DND-41 (cell line): ENCODE data around the gene CDCA3.

Source experiments
- ATAC-seq: fragments of 200-7000 bp; cut with Tn5 transposase; 3 replicates; pipeline ENCODE4 v1.9.1; 2021; ENCODE audit warnings: low read depth; ENCODE audit not compliant: insufficient read depth
- DNase-seq: peaks from one replicate; pipeline ENCODE4 v3.0.0-alpha.2; 2020
- H2AFZ ChIP-seq: 2 replicates; pipeline ENCODE4 v1.6.0; 2012; ENCODE audit warnings: low read depth, low read length
- H3K27ac ChIP-seq: 2 replicates; pipeline ENCODE4 v1.5.1; 2012; ENCODE audit warnings: low read length, inconsistent platforms
- H3K27me3 ChIP-seq: fragments of 200-600 bp; sonication (generic); 2 replicates; pipeline ENCODE4 v1.6.0; 2012; ENCODE audit warnings: low read length, mild to moderate bottlenecking, inconsistent platforms; ENCODE audit not compliant: insufficient read depth, poor library complexity
- H3K36me3 ChIP-seq: 2 replicates; pipeline ENCODE4 v1.5.1; 2012; ENCODE audit warnings: low read length, inconsistent platforms; ENCODE audit not compliant: insufficient read depth
- H3K4me1 ChIP-seq: 2 replicates; pipeline ENCODE4 v1.5.1; 2012; ENCODE audit warnings: mild to moderate bottlenecking, low read length; ENCODE audit not compliant: insufficient read depth
- H3K4me2 ChIP-seq: 2 replicates; pipeline ENCODE4 v1.6.0; 2012; ENCODE audit warnings: mild to moderate bottlenecking, moderate library complexity, low read length, inconsistent platforms; ENCODE audit not compliant: insufficient read depth
- H3K4me3 ChIP-seq, 2 experiments: fragments of 200-600 bp in 1 of 2; shearing (Covaris generic) in 1 of 2; 2 replicates each; pipeline ENCODE4 v1.5.1; 2012 to 2016; ENCODE audit warnings: inconsistent platforms in 2 of 2, low read length in 2 of 2, mild to moderate bottlenecking in 2 of 2, low read depth in 1 of 2, moderate library complexity in 1 of 2
- H3K79me2 ChIP-seq: 2 replicates; pipeline ENCODE4 v1.6.0; 2012; ENCODE audit warnings: low read length, inconsistent platforms; ENCODE audit not compliant: insufficient read depth
- H3K9ac ChIP-seq: 2 replicates; pipeline ENCODE4 v1.6.0; 2012; ENCODE audit warnings: low read depth, mild to moderate bottlenecking, inconsistent platforms, low read length, moderate library complexity
- H3K9me3 ChIP-seq: 2 replicates; pipeline ENCODE4 v1.5.1; 2012; ENCODE audit warnings: low read length, moderate library complexity, mild to moderate bottlenecking, inconsistent platforms; ENCODE audit not compliant: insufficient read depth, severe bottlenecking
- H4K20me1 ChIP-seq: 2 replicates; pipeline ENCODE4 v1.6.0; 2012; ENCODE audit warnings: low read length; ENCODE audit not compliant: insufficient read depth
- EZH2 ChIP-seq: IDR thresholded peaks from 3 replicates; pipeline ENCODE4 v1.6.1; 2012; ENCODE audit warnings: borderline replicate concordance, low read depth, mild to moderate bottlenecking, moderate library complexity, low read length, inconsistent platforms; ENCODE audit not compliant: severe bottlenecking
- TF ChIP-seq, protein P1 (sequence below): IDR thresholded peaks from 2 replicates; pipeline ENCODE4 v1.5.1; 2012; ENCODE audit warnings: borderline replicate concordance, low read length, moderate library complexity, mild to moderate bottlenecking; ENCODE audit not compliant: poor library complexity, severe bottlenecking; ENCODE audit errors: extremely low read depth

The CDCA3 gene

DNA sequence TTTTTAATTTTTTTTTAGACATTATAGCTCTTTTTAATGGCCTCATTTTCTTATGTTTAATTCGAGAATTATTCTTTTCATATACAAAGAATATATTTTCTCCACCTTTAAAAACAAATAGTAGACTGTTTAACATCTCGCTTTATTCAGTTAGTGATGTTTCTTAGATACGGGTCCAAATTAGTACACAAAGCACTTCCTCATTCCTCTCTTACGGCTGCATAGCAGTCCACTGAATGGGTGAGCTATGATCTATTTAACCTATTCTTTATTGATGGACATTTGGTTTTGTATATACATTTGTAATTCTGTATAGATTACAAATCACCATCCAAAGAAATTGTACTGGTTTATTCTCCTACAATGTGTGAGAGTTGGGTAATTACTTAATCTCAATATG is 37.7 kb downstream of the CDCA3 start:
- no peaks in the 10 kb centered on the region for H3K36me3 ChIP-seq
- H3K79me2 ChIP-seq, result no peaks in the 10 kb centered on the region
- H2AFZ ChIP-seq, result no peak overlapping the region
- no peaks in the 10 kb centered on the region; the same call in 1 of the 2 replicates for H4K20me1 ChIP-seq
- peaks cover 17% of the 10 kb centered on the region for H3K27me3 ChIP-seq
- no peak overlapping the region for H3K4me3 ChIP-seq
- H3K9ac ChIP-seq, result no peak overlapping the region
- ATAC-seq, result no peak
- no peak for DNase-seq
- no peak overlapping the region for H3K27ac ChIP-seq
- no peak overlapping the region for H3K4me2 ChIP-seq
- H3K4me1 ChIP-seq, result no peaks in the 10 kb centered on the region
- H3K9me3 ChIP-seq, result no peaks in the 10 kb centered on the region
- TF ChIP-seq, protein P1, sequence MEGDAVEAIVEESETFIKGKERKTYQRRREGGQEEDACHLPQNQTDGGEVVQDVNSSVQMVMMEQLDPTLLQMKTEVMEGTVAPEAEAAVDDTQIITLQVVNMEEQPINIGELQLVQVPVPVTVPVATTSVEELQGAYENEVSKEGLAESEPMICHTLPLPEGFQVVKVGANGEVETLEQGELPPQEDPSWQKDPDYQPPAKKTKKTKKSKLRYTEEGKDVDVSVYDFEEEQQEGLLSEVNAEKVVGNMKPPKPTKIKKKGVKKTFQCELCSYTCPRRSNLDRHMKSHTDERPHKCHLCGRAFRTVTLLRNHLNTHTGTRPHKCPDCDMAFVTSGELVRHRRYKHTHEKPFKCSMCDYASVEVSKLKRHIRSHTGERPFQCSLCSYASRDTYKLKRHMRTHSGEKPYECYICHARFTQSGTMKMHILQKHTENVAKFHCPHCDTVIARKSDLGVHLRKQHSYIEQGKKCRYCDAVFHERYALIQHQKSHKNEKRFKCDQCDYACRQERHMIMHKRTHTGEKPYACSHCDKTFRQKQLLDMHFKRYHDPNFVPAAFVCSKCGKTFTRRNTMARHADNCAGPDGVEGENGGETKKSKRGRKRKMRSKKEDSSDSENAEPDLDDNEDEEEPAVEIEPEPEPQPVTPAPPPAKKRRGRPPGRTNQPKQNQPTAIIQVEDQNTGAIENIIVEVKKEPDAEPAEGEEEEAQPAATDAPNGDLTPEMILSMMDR, result no peak
- no peak for TF ChIP-seq EZH2

DNA sequence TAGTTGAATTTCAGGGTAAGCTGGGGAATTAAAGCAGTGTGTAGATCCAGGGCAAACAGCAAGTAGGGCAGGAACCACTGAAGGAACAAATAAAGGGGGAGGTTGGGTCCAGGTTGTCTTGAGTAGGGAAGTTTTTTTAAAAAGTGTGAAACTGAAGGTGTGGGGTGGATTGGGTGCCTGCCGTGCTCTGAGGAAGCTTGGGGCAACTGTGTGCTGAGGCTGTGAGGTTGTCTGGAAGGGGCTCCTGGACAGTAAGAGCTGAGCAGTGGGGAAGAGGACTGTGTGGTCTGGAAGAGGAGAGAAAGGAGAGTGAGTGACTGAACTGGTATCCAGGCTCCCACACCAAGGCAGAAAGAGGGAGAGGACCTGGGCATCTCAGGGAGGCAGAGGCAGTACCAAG is 40.3 kb downstream of the CDCA3 start:
- Histone ChIP-seq H3K79me2 (no peaks in the 10 kb centered on the region), H3K9ac (no peak overlapping the region), H2AFZ (no peak overlapping the region), H3K36me3 (no peaks in the 10 kb centered on the region), H3K27me3 (peaks cover 17% of the 10 kb centered on the region), H3K4me3 (no peak overlapping the region), H3K27ac (no peak overlapping the region), H4K20me1 (no peaks in the 10 kb centered on the region), H3K4me1 (no peaks in the 10 kb centered on the region), H3K4me2 (no peak overlapping the region), H3K9me3 (no peaks in the 10 kb centered on the region)
- ATAC-seq, result no peak
- TF ChIP-seq EZH2, result no peak
- DNase-seq, result no peak

DNA sequence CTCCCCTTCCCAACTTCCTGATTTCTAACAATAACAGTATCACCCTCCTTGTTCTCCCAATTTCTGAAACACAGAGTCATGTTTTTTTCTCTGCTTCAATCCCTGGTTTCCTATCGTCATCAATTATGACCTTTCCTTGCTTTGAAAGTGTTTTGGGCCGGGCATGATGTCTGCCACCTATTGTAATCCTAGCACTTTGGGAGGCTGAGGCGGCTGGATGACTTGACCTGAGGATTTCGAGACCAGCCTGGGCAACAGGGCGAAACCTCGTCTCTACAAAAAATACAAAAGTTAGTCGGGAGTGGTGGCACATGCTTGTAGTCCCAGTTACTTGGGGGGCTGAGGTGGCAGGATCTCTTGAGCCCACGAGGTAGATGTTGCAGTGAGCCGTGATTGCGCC is 42.0 kb downstream of the CDCA3 start:
- Histone ChIP-seq H4K20me1 (no peaks in the 10 kb centered on the region), H2AFZ (no peak overlapping the region), H3K4me1 (no peaks in the 10 kb centered on the region), H3K9me3 (no peaks in the 10 kb centered on the region), H3K36me3 (no peaks in the 10 kb centered on the region), H3K27me3 (peaks cover 2% of the 10 kb centered on the region), H3K4me3 (no peak overlapping the region), H3K27ac (no peak overlapping the region), H3K79me2 (no peaks in the 10 kb centered on the region), H3K9ac (no peak overlapping the region), H3K4me2 (no peak overlapping the region)
- DNase-seq, result no peak
- no peak for ATAC-seq
- TF ChIP-seq EZH2, result no peak
- TF ChIP-seq, protein P1, result no peak

DNA sequence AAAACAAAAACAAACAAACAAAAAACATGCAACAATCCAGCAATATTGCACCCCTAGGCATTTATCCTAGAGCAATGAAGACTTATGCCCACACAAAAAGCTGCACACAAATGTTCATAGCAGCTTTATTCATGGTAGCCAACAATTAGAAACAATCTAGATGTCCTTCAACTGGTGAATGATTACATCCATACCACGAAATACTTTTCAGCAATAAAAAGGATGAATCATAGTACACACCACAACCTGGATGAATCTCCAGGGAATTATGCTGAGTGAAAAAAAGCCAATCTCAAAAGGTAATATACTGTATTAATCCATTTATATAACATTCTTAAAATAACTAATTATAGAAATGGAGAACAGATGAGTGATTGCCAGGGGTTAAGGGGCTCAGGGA is 43.9 kb downstream of the CDCA3 start:
- H3K4me1 ChIP-seq, result no peaks in the 10 kb centered on the region
- H3K79me2 ChIP-seq, result no peaks in the 10 kb centered on the region
- no peaks in the 10 kb centered on the region for H3K36me3 ChIP-seq
- ATAC-seq, result no peak
- DNase-seq, result no peak
- no peak overlapping the region for H3K4me3 ChIP-seq
- no peak overlapping the region for H3K27ac ChIP-seq
- H3K4me2 ChIP-seq, result no peak overlapping the region
- no peaks in the 10 kb centered on the region for H4K20me1 ChIP-seq
- H3K9ac ChIP-seq, result no peak overlapping the region
- no peaks in the 10 kb centered on the region for H3K9me3 ChIP-seq
- no peak overlapping the region for H2AFZ ChIP-seq
- TF ChIP-seq, protein P1, result no peak
- TF ChIP-seq EZH2, result no peak
- H3K27me3 ChIP-seq, result no peaks in the 10 kb centered on the region
